Measurements from ENCODE around the gene TRPM5.

TRPM5 gene

DNA sequence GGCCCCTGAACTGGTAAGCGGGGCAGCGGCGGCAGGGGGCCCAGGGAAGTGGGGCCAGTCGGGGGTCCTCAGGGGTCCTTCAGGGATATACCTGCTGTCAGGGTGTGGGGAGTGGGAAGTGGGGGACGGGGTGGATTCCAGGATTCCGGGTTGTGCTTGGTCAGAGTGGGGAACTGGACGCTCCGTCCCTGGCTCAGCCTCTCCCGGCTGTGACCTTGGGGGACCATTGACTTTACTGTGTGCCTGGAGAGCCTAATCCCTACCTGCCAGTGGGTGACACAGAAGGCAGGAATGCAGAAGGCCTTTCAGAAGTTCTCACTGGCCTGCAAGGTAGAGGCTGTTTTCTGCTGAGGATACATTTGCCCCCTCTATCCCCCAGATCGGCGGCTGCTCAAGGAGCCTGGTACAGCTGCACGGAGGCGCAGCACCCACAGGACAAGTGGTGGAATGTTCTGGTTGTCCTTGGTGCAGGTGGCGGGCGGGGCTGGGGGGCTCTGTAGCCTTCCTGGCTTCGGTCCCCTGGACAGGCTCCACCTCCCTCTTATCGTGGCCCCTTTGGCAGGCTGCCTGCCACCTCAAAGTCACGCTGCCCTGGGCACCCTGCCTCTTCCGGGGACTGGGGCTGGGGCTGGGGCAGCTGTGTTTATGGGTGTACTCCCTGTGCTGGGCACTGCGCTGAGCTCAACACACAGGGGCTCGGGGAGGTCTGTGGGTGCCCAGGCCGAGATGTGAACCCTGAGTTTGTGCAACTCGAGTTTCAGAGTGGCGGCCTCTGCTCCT is 18.9 kb upstream of the TRPM5 start:
- peaks cover 18% of the 10 kb centered on the region for H3K27me3 Mint-ChIP-seq (ENCODE audit: low read depth)

DNA sequence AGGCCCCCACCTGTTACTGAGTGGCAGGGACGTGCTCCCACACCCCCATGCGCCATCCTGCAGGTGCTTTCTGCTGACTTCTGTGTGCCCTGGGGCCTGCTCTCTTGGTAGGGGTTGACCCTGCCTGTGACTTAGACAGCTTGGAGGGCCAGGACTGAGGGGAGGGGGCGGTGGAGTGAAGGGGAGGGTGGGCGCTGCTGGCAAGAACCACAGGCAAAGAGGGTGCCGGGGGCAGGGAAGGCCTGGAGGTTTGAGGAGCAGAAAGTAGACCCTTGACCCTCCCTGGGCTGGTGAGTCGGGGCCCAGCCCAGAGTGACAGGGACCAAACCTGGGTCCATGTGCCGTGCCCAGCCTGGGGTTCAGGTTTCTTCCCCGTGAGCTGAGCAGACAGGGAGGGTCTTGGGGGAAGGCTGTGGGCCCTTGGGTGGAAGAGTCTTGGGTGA is 18.2 kb upstream of the TRPM5 start:
- Mint-ChIP-seq H3K4me3 (no peak overlapping the region), H3K36me3 (ENCODE audit: low read depth) (no peaks in the 10 kb centered on the region), H3K4me1 (peaks cover 12% of the 10 kb centered on the region), H3K9me3 (no peaks in the 10 kb centered on the region), H3K27ac (no peak overlapping the region), H3K27me3 (ENCODE audit: low read depth) (peaks cover 12% of the 10 kb centered on the region)
- TF ChIP-seq, protein P1, sequence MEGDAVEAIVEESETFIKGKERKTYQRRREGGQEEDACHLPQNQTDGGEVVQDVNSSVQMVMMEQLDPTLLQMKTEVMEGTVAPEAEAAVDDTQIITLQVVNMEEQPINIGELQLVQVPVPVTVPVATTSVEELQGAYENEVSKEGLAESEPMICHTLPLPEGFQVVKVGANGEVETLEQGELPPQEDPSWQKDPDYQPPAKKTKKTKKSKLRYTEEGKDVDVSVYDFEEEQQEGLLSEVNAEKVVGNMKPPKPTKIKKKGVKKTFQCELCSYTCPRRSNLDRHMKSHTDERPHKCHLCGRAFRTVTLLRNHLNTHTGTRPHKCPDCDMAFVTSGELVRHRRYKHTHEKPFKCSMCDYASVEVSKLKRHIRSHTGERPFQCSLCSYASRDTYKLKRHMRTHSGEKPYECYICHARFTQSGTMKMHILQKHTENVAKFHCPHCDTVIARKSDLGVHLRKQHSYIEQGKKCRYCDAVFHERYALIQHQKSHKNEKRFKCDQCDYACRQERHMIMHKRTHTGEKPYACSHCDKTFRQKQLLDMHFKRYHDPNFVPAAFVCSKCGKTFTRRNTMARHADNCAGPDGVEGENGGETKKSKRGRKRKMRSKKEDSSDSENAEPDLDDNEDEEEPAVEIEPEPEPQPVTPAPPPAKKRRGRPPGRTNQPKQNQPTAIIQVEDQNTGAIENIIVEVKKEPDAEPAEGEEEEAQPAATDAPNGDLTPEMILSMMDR (IDR thresholded peaks at IDR 0.05; ENCODE audit: unreplicated experiment in 3 of 3): no peak

More for the DNA sequence above, 18.9 kb upstream of the TRPM5 start:
- peaks cover 12% of the 10 kb centered on the region for H3K4me1 Mint-ChIP-seq
- H3K9me3 Mint-ChIP-seq: no peaks in the 10 kb centered on the region
- no peaks in the 10 kb centered on the region for H3K36me3 Mint-ChIP-seq (ENCODE audit: low read depth)
- no peak overlapping the region for H3K27ac Mint-ChIP-seq
- TF ChIP-seq, protein P1 (IDR thresholded peaks at IDR 0.05; ENCODE audit: unreplicated experiment in 3 of 3): no peak
- no peak overlapping the region for H3K4me3 Mint-ChIP-seq

DNA sequence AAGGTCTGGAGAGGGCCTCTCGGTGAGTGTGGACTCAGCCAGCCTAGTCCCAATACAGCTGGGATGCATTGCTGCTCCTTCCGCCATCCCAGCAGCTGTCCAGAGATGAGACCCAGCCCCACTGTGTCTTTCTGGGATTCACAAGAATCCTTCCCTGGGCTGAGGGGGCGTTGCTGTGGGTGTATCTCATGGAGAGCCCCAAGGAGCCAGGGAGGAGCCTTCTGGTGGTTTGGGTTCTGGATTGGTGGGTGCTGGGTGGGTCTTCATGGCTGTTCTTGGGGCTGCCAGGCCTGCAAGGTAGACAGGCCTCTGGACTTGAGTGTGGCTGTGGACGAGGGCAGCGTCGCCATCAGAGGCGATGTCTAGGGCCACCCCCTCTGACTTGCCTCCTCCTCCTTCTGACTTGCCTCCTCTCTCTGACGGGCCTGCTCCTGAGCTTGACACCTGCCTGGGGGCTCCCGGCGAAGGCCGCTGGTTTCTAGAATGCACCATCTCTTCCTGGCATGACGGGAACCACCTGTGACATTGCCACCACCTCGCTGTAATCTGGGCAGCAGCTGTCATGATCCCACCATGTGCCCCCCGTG is 17.7 kb upstream of the TRPM5 start:
- Mint-ChIP-seq H3K9me3 (no peaks in the 10 kb centered on the region), H3K4me3 (no peak overlapping the region), H3K27ac (no peak overlapping the region), H3K27me3 (ENCODE audit: low read depth) (peaks cover 10% of the 10 kb centered on the region), H3K4me1 (peaks cover 12% of the 10 kb centered on the region), H3K36me3 (ENCODE audit: low read depth) (no peaks in the 10 kb centered on the region)
- TF ChIP-seq, protein P1 (IDR thresholded peaks at IDR 0.05; ENCODE audit: unreplicated experiment in 3 of 3): no peak

- Mint-ChIP-seq H3K27me3 (ENCODE audit: low read depth) (peaks cover 10% of the 10 kb centered on the region), H3K27ac (no peak overlapping the region), H3K4me3 (no peak overlapping the region), H3K9me3 (no peaks in the 10 kb centered on the region), H3K4me1 (peaks cover 12% of the 10 kb centered on the region), H3K36me3 (ENCODE audit: low read depth) (no peaks in the 10 kb centered on the region)
- TF ChIP-seq, protein P1 (IDR thresholded peaks at IDR 0.05; ENCODE audit: unreplicated experiment in 3 of 3): no peak
Observed at GRCh38 chr11:2461253-2461955, 17.1 kb upstream of the TRPM5 start.

DNA sequence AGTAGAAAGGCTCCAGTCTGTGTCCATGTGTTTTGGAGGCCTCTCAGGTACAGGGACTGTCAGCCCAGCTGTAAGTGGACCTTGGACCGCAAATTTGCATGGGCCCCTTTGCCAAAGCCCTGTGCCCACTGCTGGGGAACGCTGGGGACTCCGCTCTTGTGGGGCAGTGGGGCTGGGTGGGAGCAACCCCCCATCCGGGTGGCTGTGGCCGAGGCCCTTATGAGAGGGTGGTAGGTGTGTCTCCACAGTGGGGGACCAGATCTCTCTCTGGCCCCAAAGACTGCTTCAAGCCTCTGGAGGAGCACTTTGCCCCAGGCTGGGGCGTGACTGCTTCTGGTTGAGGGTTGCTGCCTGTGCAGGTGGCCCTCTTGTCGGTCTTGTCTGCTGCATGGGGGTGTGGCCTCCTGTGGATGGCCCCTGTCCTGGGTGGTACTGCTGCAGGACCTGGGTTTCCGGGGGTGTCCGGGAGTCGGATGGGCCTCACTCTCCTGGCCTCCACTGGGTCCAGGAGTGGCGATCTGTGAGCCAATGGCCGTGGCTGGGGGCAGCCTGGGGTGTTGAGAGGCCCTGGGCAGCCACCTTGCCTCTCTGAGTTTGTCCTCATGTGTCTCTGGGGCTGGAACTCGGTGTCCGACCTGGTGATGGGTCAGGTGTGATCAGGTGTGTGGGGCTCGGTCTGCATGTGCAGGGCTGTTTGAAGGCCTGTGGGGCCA is 16.4 kb upstream of the TRPM5 start:
- Mint-ChIP-seq H3K9me3 (peaks cover under 1% of the 10 kb centered on the region), H3K36me3 (ENCODE audit: low read depth) (no peaks in the 10 kb centered on the region)

More for the DNA sequence above, 16.4 kb upstream of the TRPM5 start:
- H3K4me3 Mint-ChIP-seq: no peak overlapping the region
- peaks cover 12% of the 10 kb centered on the region for H3K4me1 Mint-ChIP-seq
- TF ChIP-seq, protein P1 (IDR thresholded peaks at IDR 0.05; ENCODE audit: unreplicated experiment in 3 of 3): no peak
- H3K27me3 Mint-ChIP-seq (ENCODE audit: low read depth): peaks cover 10% of the 10 kb centered on the region
- H3K27ac Mint-ChIP-seq: no peak overlapping the region
